A204.1 (cell line): ENCODE data around the gene DNAJC13.
A peak's percentile ranks its signal among the peaks of the same experiment; 100 is the strongest.

Experiments used
- FAIRE-seq: peaks from 2 replicates; lab custom pipeline; 2012; peaks lifted over from hg19 to GRCh38; lab: Jason Lieb, UNC

Gene DNAJC13

DNA sequence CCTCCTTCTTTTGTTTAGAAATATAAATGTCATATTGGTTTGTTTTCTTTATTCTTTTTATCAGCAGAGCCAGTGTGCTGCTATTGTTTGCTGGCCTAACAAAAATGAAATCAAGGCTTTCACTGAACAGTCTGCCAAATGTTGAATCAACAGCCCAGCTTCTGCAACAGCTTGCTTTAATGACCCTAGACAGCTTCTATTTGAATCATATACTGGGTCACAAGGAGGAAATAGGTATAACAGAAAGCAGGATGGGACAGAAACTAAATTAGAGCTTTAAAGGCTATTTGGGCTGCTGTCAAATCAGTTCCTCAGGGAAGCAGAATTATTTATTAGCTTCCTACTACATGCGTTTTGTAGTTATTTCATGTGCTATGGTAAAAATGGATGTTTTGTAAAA lies 12.1 kb upstream of the DNAJC13 start:
- FAIRE-seq: no peak

DNA sequence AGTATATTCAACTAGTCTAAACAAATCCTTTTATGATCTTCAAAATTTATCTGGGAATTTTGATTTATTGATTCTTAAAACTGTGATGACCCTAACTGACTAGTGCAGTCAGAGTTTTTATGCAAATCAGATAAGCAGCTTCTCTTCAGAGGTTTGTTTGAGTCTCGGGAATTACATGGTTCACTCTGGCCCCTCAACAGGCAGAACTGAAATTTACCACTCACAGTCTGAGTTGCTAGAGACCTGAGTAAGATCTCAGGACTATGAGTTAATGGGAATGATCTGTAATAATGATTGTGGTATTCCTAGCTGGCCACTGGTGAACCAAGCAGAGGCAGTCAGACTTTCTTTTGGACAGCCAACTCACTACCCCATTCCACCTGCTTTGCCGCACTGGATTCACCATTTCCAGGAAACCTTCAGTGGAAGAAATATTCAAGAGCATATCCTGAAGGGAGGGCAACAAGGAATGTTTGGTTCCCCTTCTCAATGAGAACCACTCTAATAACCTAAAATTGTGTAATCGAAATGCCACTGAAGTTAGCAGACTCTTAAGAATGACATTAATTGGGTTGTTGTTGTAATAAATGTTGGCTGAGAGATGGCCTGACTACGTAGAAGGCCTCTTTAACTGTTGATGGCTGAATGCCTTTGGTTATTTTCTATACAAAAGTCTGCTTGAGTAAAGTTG lies 11.5 kb upstream of the DNAJC13 start:
- FAIRE-seq: no peak

DNA sequence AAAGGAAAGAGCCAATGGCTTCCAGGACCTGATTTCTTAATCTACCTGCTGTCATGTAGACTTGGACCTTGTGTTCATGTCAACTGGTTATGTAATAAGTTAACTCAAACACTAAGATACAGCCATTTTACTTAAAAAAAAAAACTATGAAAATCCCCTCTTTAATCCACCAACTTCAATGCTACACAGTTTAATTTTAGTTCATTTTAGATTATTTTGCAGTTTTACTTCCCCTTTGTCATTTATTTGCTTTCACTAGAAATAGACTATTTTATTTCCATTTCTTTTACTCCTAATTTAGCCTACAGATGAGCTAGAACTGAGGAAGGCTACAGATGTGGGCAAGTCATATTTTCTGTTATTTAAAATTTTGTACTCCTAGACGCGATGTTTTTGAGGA lies 10.7 kb upstream of the DNAJC13 start:
- FAIRE-seq: no peak

DNA sequence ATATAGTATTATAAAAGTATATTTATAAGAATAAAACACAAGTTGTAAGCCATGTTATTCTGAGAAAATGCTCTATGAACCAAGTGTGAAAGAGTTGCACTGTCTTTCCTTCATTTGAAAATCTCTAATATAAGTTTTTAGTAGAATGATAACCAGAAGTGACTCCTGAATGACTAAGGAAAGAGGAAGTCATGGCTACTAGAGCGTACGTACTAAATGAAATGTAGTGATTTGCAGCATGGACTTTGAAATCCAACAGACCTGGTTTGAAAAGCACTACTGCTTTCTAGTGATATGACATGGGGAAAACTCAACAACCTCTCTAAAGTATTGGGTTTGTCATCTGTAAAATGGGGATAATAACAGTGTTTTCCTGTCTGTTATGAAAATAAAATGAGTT lies 10.3 kb upstream of the DNAJC13 start:
- no peak for FAIRE-seq

DNA sequence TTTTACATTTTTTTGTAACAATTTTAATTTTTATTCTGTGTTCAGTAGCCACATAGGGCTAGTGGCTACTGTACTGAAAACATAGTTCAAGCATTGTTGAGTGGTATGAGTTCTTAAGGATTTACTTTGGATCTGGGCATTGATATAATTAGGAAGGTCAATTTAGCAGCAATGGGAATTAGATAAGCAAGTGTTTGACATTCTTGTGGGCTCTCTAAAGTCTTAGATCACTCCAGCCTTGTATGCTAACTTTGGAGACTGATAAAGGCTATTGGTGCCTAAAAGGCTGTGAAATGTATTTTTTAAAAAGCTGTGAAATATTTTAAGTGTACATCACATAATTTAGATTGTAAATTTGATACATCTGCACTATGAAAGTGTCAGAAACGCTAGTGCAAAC lies 2.5 kb upstream of the DNAJC13 start:
- no peak for FAIRE-seq

DNA sequence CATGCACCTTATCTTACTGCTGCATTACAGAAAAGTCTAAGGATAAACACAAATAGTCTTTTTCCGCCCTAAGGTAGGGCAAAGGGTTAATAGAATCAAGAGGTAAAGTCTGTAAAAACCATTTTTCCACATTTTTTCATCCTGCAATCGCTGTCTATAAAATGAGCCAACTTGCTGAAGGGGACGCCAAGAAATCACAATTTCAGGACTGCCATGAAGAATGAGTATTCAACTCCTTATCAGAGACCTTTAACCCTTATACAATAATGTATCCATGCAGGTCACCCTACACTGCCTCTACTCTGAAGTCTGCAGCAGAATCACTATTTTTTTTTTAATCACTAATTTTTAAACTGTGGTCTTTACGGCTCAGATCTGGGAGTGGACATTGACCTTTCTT lies 1.1 kb upstream of the DNAJC13 start:
- no peak for FAIRE-seq

DNA sequence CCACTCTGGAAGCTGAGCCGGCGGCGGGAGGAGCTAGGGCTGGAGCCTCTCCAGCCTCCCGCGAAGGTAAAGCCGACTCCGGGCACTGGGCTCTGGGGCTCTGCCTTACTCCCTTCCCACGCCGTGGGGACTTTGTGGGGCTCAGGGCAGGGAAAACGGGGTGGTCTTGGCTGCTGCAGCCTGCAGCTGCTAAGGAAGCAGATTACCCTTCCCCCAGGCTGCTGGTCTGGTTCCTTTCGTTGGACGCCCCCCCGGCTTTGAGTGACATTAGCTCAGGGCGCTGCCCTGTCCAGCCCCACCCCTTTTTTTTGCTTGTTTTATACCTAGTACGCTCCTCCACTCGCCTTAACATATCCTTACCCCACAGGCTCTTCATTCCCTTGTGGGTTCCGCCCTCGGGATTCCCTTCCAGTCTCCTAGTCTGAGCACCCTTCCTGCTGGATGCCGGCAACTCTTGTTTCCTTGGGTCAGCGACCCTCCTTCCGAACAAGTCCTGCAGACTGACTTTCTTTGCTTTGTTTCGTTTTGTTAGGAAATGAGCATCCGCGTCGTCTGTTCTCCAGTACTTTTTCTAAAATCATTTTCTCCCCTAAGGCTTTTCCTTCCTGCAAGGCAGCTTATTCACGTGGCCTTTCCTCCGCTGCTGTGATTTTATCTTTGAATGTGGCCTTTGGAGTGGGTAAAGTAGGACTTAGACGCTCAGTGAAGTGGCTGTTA lies 551 bp downstream of the DNAJC13 start:
- no peak for FAIRE-seq

DNA sequence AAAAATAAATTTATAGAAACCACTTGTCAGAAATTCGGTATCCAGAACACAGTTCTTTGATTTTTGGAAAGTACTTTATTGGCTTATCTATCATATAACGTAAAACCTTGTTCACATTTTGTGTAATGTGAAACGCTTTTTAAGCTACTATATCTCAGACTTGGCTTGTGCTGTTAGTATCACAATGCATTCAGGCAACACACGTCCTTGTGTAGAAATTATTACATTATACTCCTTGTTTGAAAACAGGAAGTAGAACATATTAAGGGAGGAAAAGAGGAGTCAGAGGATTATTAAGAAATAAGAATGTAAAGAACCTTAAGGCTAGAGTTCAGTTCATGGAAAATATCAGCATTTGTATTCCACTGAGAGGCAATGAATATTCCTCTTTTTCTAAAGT lies 1.6 kb downstream of the DNAJC13 start:
- FAIRE-seq: no peak

DNA sequence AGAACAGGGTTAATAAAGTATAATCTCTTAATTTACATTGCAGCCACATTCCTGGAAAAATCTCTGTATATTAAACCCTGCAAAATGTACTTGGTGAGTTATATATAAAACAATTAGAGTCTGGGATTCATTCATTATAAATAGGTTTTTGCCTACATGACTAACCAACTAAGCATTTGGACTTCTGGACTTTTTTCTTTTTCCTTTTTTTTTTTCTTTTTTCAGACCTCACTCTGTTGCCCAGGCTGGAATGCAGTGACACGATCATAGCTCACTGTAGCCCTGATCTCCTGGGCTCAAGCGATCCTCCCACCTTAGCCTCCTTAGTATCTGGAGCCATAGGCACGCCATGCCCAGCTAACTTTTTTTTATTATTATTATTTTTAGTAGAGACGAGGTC lies 4.5 kb downstream of the DNAJC13 start:
- no peak for FAIRE-seq

DNA sequence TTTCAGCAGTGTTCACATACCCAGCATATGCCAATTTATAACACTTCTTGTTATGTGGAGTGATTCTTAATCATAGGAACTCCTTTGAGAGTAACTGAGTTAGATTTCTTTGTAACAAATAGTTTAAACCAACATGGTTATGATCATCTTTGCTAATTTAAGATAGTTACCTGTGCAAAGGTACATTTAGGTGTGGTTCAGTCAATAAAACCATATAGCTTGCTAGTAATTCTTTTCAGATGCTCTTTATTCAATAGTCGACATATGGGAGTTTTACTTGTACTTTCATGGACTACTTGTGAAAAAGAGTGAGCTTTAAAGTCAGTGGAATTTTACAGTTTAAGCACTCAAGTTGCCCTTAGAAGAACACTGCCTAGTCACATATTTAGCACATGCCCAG lies 5.2 kb downstream of the DNAJC13 start:
- FAIRE-seq: no peak

DNA sequence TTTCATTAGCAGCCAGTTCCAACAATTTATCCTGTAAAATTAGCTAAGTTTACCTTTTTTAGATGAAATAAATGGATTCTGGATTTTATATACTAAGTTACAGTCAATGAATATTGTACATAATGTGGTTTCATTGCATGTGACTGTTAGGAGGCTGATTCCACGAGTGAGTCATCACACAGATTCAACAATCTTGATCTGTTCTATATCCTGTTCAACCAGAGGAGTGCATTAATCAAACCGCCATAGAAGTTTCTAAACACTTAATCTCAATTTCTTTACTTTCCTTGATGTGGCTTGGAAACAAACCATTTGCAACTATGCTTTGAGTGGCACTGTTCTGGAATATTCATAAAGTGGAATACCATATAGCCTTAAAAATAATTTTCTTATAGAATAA lies 15.3 kb downstream of the DNAJC13 start:
- FAIRE-seq: no peak

DNA sequence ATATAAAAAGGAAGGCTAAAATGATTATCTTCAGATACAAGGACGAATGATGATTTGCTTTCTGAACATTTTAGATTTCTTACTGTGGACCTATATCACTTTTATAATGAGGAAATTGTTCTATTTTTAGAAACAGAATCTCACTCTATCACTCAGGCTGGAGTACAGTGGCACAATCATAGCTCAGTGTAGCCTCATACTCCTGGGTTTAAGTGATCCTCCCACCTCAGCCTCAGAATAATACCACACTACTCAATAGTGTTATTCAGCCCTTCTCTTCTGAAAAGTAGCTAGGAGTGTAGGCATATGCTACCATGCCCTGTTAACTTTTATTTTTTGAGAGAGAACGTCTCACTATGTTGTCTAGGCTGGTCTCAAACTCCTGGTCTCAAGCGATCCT lies 15.8 kb downstream of the DNAJC13 start:
- no peak for FAIRE-seq

DNA sequence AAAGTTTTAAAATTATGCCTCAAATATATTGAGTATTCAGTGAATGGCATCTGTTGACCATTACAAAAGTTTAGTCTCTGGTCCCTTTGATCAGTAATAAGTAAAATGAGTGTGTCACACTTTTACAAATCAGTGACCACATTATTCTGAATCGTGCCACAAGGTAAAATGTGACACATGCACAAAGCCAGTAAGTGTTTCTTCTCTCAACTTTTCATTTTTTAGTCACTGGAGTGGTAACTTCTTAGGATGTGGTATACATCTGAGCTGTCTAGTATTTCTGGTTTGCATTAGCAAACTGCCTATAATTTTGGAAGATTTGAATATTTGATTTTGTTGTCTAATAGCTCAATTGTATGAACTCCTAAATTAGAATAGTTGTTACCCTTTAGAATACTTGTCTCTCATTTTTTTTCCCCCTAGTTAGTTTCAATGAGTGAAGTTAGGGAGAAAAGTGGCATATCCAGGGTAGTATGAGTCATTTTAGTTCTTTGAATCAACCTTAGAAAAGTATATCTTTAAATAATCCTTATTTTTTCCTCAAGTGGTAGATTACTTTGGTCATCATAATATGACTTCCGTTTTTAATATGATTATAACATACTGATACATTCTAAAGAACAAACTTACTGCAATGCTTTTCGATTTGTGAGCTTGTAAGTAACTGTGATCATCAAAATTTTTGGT lies 18.1 kb downstream of the DNAJC13 start:
- FAIRE-seq: no peak

DNA sequence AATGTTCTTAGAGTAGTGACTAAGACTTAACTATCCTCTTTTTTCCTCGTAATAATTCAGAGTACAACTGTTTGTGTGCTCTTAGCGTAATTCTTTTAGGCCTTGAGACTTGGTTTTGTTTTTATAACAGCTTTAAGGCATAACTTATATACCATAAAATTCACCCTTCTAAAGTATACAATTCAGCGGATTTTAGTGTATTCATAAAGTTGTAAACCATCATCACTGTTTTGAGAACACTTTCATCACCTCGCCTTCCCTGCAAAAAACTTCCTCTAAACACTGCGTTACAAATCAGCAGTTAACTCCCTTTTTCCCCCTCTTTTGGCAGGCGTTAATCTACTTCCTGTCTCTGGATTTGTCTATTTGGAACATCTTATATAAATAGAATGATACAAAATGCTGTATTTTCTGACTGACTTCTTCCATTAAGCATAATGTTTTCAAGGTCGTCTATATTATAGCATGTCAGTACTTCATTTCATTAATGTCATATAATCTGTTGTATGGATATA lies 18.7 kb downstream of the DNAJC13 start:
- peak; percentile 19 for FAIRE-seq

DNA sequence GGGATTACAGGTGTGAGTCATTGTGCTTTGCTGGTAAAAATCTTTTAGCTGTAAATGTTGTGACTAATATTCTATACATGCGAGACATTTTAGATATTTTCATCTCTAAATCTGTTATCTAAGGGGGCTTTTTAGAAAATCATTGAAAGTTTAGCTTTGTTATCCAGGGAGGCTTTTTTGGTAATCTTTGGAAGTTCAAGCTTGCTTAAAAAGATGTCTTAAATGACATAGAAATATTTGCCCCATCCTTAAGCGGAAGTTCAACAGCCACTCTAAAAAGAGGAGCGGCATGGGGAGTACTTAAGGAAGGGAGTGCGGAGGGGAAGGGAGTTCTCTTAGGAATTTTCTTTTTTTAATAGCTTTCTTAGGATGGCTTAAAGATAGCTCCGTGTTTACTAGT lies 26.1 kb downstream of the DNAJC13 start:
- no peak for FAIRE-seq

DNA sequence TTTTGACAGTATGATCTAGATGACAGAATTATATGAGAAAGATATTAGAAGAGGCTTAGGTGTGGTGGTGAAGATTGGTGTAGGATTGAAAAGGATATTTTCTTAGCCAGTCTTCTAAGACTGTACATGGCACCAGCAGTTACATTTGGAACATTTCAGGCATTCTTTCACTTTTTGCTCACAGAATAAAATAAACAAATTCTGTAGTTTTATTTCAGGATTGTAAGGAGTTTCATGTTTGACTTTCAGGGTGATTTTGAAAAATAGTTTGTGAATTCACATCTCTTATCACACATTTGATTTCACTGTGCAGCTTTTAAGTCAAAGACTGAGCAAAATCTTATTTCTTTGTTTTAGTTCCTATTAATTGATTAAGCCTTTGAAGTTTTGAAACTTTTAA lies 27.1 kb downstream of the DNAJC13 start:
- FAIRE-seq: no peak

DNA sequence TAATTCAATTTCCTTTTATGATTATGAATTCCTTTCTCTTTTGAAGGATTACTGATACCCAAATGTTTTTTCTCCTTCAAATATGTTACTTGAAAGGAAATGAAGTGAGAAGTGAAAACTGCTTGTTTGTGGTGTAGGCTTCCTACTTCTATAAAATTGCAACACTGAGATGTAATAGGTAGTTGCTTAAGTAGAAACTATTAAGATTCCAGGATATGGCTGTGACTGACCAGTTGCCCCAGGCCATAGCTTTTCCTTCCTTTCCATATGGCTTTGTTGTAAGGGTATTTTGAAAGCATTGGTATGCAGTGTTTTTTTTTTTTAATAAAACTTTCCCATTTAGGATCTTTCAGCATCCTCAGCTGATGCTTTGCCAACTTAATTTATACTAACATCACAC lies 28.5 kb downstream of the DNAJC13 start:
- no peak for FAIRE-seq

DNA sequence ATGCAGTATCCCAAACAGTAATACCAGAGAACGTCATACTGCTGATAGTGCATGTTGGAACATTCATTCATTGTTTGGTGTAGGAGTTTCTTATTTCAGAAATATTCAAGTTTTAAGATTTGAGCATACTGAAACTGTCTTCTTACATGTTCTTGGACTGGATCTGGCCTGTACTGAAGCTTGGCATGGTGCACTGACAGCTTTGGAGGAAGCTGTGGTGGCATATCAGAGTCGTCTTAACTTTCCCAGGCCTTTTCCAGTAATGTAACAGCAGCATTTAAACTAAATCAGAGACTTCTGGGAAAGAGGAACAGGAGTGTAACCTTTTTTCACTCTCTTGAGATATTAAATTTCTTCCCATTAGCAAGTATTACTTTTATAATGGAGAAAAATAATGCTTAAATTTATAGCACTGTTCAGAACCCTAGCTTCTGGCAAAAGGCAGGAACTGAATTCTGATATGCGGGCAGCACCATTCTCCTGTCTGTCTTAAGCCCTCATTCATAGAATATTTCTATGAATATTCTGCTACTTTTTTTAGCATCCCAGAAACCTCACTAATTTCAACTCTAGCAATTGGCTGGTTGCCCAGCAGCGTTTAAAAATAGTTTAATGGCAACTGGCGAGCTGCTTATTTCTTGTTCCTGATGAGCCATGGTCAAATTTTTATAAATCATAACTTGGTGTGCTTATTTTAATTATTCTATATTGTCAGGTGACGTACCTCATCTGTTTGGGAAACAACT lies 31.1 kb downstream of the DNAJC13 start:
- FAIRE-seq: no peak

DNA sequence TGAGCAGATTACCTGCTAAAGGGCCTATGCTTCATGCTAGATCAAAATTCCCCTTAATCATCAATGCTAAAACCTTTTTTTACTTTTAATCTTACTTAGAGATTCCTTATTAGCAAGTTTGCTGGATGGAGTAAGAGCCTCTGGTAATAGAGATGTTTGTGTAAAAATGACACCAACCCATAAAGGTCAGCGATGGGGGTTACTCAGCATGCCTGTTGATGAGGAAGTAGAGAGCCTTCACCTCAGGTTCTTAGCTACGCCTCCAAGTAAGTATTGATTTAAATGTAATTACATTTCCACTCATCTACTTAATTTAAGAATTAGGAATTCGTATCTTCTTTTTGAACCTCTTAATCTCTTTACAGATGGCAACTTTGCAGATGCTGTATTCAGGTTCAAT lies 38.8 kb downstream of the DNAJC13 start:
- FAIRE-seq: no peak

DNA sequence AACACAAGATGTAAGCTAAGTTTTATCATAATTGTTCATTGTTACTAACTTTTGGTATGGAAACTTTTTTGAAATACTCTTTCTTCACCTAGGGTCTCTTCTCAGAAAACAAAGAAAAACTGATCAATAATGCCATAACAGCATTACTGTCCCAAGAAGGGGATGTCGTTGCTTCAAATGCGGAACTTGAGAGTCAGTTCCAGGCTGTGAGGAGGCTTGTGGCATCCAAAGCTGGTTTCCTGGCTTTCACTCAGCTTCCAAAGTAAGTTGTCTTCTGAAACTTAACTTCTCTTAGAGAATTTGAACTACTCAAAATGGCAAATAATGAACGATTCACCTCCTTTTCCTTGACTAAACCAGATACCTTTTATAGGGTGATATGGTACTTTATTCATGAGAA lies 39.3 kb downstream of the DNAJC13 start:
- no peak for FAIRE-seq

DNA sequence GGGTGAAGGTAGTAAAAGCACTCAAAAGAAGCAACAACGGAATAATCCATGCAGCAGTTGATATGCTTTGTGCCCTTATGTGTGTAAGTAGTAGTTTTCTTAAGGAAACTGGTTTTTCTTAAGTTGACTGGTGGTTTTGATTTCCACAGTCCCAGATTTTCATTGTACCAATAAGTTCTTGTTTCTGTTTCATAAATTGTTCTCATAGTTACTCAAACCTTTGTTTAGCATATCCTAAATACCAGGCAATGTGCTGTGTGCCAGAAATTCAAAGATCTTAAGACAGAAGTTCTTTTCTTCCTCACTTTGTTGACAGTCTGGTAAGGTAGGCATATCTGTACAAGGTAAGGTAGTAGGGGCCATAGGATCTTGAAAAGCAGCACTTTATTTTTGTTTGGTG lies 40.0 kb downstream of the DNAJC13 start:
- FAIRE-seq: no peak

DNA sequence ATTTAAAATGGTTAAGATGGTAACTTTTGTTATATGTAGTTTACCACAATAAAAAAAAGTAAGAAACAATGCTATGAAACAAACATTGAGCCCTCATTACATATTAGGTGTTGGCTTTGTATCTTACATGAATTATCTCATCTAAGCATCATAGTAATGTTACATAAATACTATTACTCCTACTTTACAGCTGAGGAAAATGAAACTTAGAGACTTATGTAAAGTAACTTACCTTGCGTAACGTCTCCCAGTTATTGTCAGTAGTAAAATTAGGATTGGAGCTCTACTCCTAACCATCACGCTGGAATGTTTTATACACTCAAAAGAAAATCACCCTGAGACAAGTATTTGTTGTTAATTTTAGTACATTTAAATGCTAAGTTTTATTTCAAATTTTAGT lies 42.2 kb downstream of the DNAJC13 start:
- FAIRE-seq: no peak

DNA sequence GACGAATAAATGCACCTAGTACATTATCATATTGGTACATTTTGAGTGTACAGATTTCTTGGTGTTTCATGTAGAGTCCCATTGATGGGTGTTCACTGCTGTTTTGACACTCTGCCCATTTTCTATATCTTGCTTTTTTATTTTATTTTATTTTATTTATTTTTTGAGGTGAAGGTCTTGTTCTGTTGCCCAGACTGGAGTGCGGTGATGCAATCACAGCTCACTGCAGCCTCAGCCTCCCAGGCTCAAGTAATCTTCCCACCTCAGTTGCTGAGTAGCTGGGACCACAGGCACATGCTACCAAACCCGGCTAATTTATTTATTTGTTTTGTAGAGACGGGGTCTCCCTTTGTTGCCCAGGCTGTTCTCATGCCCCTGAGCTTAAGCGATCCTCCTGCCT lies 44.2 kb downstream of the DNAJC13 start:
- no peak for FAIRE-seq
